GM19239 (cell line): Measurements from ENCODE around the gene ARL6IP4.

ENCODE experiments used
- DNase-seq: peaks from one replicate; pipeline ENCODE4 v3.0.0; 2011; ENCODE audit warnings: low spot score; ENCODE audit not compliant: insufficient read length
- FAIRE-seq: peaks from 2 replicates; lab custom pipeline; 2011; peaks lifted over from hg19 to GRCh38; lab: Jason Lieb, UNC

Gene ARL6IP4

DNA sequence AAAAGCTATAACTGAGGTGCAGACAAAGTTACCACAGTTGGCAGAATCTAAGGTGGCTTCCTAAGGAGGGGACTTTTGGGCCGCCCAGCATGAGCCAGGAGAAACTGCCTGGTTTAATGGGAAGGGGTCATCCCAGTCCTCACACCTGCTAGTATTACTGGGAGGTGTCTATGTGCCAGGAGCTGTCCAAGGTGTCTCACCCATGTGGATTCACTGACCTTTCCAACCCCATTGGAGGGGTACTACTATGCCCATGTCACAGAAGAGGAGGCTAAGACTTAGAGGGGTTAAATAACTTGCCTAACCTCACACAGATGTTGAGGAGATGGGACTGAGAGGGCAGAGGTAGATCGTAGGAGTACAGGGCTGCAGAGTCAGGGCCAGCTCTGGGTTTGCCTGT is 24.4 kb upstream of the ARL6IP4 start:
- no peak for DNase-seq
- no peak for FAIRE-seq

DNA sequence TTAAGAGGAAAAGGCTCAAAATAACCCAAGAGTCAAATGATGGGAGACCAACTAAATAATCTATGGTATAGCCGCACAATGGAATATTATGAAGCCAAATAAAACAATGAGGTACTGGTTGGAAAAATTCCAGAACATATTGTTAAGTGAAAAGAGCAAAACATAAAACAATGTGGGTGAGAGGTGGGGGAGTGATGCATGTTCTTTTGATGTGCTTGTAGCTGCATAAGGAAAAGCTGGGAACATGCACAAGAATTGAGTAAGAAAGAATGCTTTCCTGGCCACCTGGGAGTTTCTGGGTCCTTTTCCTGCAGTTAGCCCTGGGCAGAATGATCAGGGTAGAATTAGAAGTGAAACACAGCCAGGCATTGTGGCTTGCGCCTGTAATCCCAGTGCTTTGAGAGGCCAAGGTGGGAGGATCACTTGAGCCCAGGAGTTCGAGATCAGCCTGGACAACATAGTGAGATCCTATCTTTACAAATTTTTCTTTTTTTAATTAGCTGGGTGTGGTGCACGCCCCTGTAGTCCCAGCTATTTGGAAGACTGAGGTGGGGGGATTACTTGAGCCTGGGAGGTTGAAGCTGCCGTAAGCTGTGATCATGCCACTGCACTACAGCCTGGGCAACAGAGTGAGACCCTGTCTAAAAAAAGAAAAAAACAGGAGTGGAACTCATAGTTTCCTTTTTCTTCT is 22.1 kb upstream of the ARL6IP4 start:
- FAIRE-seq = no peak
- no peak for DNase-seq

- FAIRE-seq (no peak), DNase-seq (no peak)
Observed at GRCh38 chr12:122959566-122960192, 20.8 kb upstream of the ARL6IP4 start.

DNA sequence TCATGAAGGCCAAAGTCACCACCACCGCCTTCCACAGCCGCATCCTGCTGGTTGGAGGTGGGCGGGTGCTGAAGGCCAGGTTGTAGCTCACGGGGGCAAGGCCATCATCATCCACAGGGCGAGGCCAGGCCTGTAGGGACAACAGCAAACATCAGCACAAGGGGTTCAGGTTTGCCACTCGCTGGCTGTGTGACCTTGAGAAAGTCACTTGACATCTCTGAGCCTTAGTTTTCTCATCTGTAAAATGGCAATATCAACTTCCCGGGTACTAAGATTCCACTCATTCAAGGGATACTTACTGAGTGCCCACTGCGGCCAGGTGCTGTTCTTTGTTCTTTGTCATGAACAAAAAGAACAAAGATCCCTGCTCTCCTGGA is 20.3 kb upstream of the ARL6IP4 start:
- DNase-seq (no peak), FAIRE-seq (no peak)

- DNase-seq (no peak), FAIRE-seq (no peak)
Observed at GRCh38 chr12:122961531-122962329, 18.8 kb upstream of the ARL6IP4 start.

DNA sequence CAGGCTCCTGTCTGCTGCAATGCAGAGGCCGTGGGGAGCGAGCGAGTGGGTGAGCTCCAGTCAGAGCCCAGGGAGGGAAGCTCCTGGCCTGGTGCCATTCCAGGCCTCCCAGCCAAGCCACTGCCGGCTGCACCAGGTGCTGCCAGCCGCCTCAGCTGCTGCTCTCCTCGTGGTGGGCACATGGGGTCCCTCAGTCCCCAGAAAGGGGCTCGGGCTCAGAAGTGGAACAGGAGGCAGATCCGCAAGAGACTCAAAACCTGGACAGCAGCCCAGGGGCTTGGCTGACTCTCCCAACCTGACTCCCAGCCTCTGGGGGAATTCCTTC is 16.6 kb upstream of the ARL6IP4 start:
- no peak for FAIRE-seq
- DNase-seq = no peak

- FAIRE-seq (no peak), DNase-seq (no peak)
Observed at GRCh38 chr12:122964439-122965257, 15.8 kb upstream of the ARL6IP4 start.

- FAIRE-seq = no peak
- no peak for DNase-seq
Observed at GRCh38 chr12:122965321-122965751, 15.1 kb upstream of the ARL6IP4 start.

- FAIRE-seq = peak; percentile 86
- peak; percentile 96 for DNase-seq
Observed at GRCh38 chr12:122965851-122966742, 14.4 kb upstream of the ARL6IP4 start, which contains the start of gene ABCB9. TSS of gene ABCB9 (minus strand) at chr12:122966463. CDS start at chr12:122960235, 6,228 bp downstream.

GRCh38 chr12:122966743-122967550 is 13.5 kb upstream of the ARL6IP4 start:
- FAIRE-seq = no peak
- DNase-seq = no peak

- no peak for DNase-seq
- no peak for FAIRE-seq
Observed at GRCh38 chr12:122968104-122968503, 12.4 kb upstream of the ARL6IP4 start.

GRCh38 chr12:122969676-122970075 is 10.8 kb upstream of the ARL6IP4 start:
- no peak for FAIRE-seq
- DNase-seq = no peak

GRCh38 chr12:122974274-122974891 is 6.1 kb upstream of the ARL6IP4 start:
- DNase-seq = peak; percentile 85
- FAIRE-seq = peak; percentile 96

- FAIRE-seq (peak; percentile 86), DNase-seq (peak; percentile 86)
Observed at GRCh38 chr12:122974892-122975789, 5.3 kb upstream of the ARL6IP4 start, which contains the start of gene OGFOD2. TSS of gene OGFOD2 (plus strand) at chr12:122975244. CDS start at chr12:122975252, 8 bp downstream.

- no peak for DNase-seq
- FAIRE-seq = no peak
Observed at GRCh38 chr12:122975790-122976647, 4.5 kb upstream of the ARL6IP4 start.

GRCh38 chr12:122976648-122976975 is 3.9 kb upstream of the ARL6IP4 start:
- FAIRE-seq (no peak), DNase-seq (no peak)
